ENCODE results near the gene MYADML2. TPM values are rescaled to one million over a fixed set of nuclear protein-coding genes. Genes with fewer than 3 reads are reported as not detected.

MYADML2 gene
- total RNA-seq, 1 experiment from 2014 or later, result not detected

GRCh38 chr17:81906476-81907218 lies 40.4 kb downstream of the MYADML2 start:
- peaks cover 9% of the 10 kb centered on the region for H3K4me1 ChIP-seq (ENCODE audit: insufficient read depth, low read length)
- intact Hi-C loops (cut with micrococcal nuclease), result no loop called here
- H3K36me3 ChIP-seq (ENCODE audit: low read depth, low read length), result no peaks in the 10 kb centered on the region
- H3K27ac ChIP-seq (ENCODE audit: low read length), result no peak overlapping the region
- POLR2A ChIA-PET (ENCODE audit: unreplicated experiment), result no interaction called here
- DNase-seq (no peak), ATAC-seq (no peak)
- H3K9ac ChIP-seq (ENCODE audit: low read length), result no peak overlapping the region
- no peaks in the 10 kb centered on the region for H3K9me3 ChIP-seq (ENCODE audit: low read length)
- CTCF ChIA-PET, result no interaction called here
- no peaks in the 10 kb centered on the region for H3K9me2 ChIP-seq (replicated peaks; ENCODE audit: low read length)
- BruUV-seq (replicated peaks), result no TSS peak
- no peak overlapping the region for H3K4me2 ChIP-seq (ENCODE audit: low read length)
- H4K20me1 ChIP-seq (ENCODE audit: low read length), result no peaks in the 10 kb centered on the region
- H3K79me2 ChIP-seq (ENCODE audit: low read length), result no peaks in the 10 kb centered on the region
- H3K4me3 ChIP-seq (ENCODE audit: low read length), result no peak overlapping the region
- H3K27me3 ChIP-seq (ENCODE audit: low read length), result no peaks in the 10 kb centered on the region
- H3F3A ChIP-seq (ENCODE audit: low read length, unreplicated experiment), result no peaks in the 10 kb centered on the region
- TF ChIP-seq EZH2 (IDR thresholded peaks at IDR 0.05; ENCODE audit: low read length, unreplicated experiment) (no peak), EZH2phosphoT487 (IDR thresholded peaks at IDR 0.05; ENCODE audit: borderline replicate concordance, low read length) (no peak), CTCF (conservative IDR thresholded peaks at IDR 0.05; ENCODE audit: low read depth, low read length) (peak; percentile 68)
- no peak overlapping the region for H2AFZ ChIP-seq (ENCODE audit: low read length)

- no peaks in the 10 kb centered on the region for H3K9me2 ChIP-seq (replicated peaks; ENCODE audit: low read length)
- no peak overlapping the region for H2AFZ ChIP-seq (ENCODE audit: low read length)
- no peaks in the 10 kb centered on the region for H3K27me3 ChIP-seq (ENCODE audit: low read length)
- CTCF ChIA-PET, result no interaction called here
- no peaks in the 10 kb centered on the region for H3K9me3 ChIP-seq (ENCODE audit: low read length)
- ATAC-seq (no peak), DNase-seq (no peak)
- intact Hi-C loops (cut with micrococcal nuclease), result no loop called here
- H3K27ac ChIP-seq (ENCODE audit: low read length), result no peak overlapping the region
- H3K9ac ChIP-seq (ENCODE audit: low read length), result no peak overlapping the region
- no TSS peak for BruUV-seq (replicated peaks)
- H3K36me3 ChIP-seq (ENCODE audit: low read depth, low read length), result no peaks in the 10 kb centered on the region
- H3K4me1 ChIP-seq (ENCODE audit: insufficient read depth, low read length), result peaks cover 8% of the 10 kb centered on the region; the same call in 1 of the 2 replicates
- no peaks in the 10 kb centered on the region for H3F3A ChIP-seq (ENCODE audit: low read length, unreplicated experiment)
- H4K20me1 ChIP-seq (ENCODE audit: low read length), result no peaks in the 10 kb centered on the region
- H3K4me2 ChIP-seq (ENCODE audit: low read length), result no peak overlapping the region
- TF ChIP-seq EZH2phosphoT487 (IDR thresholded peaks at IDR 0.05; ENCODE audit: borderline replicate concordance, low read length), result no peak
- no peak for TF ChIP-seq EZH2 (IDR thresholded peaks at IDR 0.05; ENCODE audit: low read length, unreplicated experiment)
- TF ChIP-seq CTCF (conservative IDR thresholded peaks at IDR 0.05; ENCODE audit: low read depth, low read length), result no peak
- no peak overlapping the region for H3K4me3 ChIP-seq (ENCODE audit: low read length)
- POLR2A ChIA-PET (ENCODE audit: unreplicated experiment), result no interaction called here
- H3K79me2 ChIP-seq (ENCODE audit: low read length), result no peaks in the 10 kb centered on the region
Observed at GRCh38 chr17:81905993-81906392, 41.0 kb downstream of the MYADML2 start.

GRCh38 chr17:81905424-81905875 lies 41.6 kb downstream of the MYADML2 start:
- intact Hi-C loops (cut with micrococcal nuclease), result no loop called here
- CTCF ChIA-PET, result no interaction called here
- Histone ChIP-seq H3K36me3 (ENCODE audit: low read depth, low read length) (peaks cover 1% of the 10 kb centered on the region; the same call in 1 of the 2 replicates), H3K9ac (ENCODE audit: low read length) (no peak overlapping the region), H3K4me3 (ENCODE audit: low read length) (no peak overlapping the region), H3K4me2 (ENCODE audit: low read length) (no peak overlapping the region), H3F3A (ENCODE audit: low read length, unreplicated experiment) (no peaks in the 10 kb centered on the region), H3K9me2 (replicated peaks; ENCODE audit: low read length) (no peaks in the 10 kb centered on the region), H3K79me2 (ENCODE audit: low read length) (no peaks in the 10 kb centered on the region), H3K4me1 (ENCODE audit: insufficient read depth, low read length) (peaks cover 6% of the 10 kb centered on the region; the same call in 1 of the 2 replicates), H4K20me1 (ENCODE audit: low read length) (no peaks in the 10 kb centered on the region), H3K27me3 (ENCODE audit: low read length) (no peaks in the 10 kb centered on the region), H3K9me3 (ENCODE audit: low read length) (no peaks in the 10 kb centered on the region), H3K27ac (ENCODE audit: low read length) (no peak overlapping the region), H2AFZ (ENCODE audit: low read length) (no peak overlapping the region)
- no peak for ATAC-seq
- DNase-seq, result no peak
- TF ChIP-seq EZH2phosphoT487 (IDR thresholded peaks at IDR 0.05; ENCODE audit: borderline replicate concordance, low read length) (no peak), EZH2 (IDR thresholded peaks at IDR 0.05; ENCODE audit: low read length, unreplicated experiment) (no peak)
- BruUV-seq (replicated peaks), result no TSS peak
- POLR2A ChIA-PET (ENCODE audit: unreplicated experiment), result no interaction called here
